ENCODE measurements around the gene RNF166.

The RNF166 gene

DNA sequence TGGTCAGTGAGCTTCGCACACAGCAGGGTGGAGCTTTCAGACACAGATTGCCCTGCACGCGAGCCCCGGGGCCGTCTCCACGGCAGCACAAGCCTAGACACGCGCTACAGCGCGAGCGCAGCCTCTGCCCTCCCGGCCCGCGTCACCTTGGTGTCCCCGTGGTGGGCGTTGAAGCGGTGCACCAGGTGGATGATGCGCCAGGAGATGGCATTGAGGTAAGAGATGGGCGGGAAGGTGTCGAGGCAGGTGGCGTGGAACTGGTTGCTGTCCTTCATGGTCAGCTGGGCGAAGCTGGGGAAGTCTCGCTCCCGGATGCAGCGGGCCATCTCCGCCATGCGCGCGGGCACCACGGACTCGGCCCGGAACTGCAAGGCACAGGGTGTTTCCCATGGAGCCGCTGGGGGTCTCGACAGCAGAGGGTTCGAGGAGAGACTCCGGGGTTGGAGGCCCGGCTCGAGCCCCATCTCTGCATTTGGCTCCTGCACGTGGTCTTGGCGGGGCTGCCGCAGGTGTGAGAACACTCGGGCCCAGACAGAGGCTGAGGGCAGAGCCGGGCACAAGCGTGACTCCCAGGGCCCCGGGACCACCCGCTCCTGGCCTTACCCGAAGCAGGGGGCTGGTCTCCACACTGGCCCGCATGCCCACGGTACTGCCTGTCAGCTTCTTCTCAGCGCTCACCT is 51.0 kb downstream of the RNF166 start:
- DNase-seq = no peak

DNA sequence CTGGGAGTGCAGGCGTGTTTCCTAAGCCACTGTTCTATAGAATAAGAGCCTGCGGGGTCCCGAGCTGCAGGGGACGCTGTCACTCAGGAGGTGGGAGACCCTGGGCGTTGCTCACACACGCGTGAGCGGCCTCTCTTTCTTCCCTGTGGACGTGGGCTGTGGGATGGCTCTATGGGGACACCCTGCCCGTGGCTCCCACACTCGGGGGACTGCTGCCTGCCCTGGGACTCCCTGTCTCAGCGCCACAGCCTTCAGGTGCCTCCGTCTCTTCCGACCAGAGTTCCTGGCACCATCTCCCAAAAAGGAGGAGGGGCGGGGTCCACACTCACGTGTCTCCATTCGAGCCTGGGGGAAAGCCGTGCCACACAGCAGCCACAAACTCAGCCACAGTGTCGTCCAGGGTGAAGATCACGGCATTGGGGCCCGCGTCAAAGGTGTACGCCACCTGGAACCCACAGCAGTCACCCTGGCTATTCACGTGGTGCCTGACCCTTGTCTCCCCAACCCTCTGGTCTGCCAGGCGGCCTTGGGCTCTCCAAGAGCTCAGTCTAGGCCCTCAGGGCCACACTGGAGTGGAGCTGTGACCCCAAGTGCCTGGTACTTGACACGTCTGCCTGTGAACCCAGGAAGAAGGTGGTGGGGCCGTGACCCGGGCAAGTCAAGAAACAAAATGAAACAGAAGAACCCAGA is 51.7 kb downstream of the RNF166 start:
- no peak for DNase-seq

DNA sequence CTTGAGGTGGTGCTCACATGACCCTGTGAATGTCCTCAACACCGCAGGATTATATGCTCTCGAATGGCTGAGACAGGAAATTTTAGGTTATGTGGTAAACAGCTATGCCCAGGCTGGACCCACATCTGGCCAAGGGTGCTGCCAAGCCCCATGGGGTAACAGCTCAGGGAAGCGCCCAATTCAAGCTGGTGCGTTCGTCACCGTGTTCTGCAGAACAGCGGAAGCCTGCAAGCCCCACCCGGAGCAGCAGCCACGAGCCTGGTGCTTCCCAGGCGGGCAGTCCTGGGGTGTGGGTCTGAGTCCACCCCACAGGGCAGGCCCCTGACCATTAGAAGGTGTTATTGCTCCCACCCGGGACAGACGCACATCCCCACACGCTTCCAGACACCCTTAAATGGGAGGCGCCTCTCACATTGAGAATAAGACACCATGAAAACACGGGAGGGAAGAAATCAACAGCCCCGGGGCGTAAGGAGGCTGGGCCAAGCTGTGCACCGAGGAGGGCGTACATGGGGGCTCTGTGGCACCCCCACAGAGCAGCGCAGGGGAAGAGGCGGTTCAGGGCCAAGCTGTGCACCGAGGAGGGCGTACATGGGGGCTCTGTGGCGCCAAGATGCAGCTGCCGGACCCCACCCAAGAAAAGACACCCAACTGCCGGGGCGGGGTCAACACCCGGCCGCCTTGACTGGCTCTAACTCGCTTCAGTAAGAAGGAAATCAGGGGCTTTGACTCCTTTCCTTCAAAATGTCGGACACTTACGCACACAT is 52.4 kb downstream of the RNF166 start:
- DNase-seq = no peak

DNA sequence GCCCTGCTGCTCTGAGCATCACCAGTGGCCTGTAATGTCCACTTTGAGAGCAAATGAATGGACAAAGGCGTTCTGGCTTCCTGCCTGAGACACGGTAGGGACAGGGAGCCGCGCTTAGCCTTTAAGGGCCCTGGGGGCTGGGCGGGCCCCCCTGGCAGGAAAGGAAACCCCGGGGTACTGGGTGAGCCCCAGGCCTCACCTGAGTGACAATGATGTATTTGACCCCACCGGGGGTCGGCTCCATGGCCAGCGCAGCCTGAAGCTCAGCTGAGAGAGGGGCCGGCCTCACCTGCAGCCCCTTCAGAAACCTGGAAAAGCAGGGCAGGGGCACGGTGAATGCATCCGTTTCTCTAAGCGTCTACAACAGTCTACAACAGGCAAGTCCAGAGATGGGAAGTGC is 53.1 kb downstream of the RNF166 start:
- no peak for DNase-seq

DNA sequence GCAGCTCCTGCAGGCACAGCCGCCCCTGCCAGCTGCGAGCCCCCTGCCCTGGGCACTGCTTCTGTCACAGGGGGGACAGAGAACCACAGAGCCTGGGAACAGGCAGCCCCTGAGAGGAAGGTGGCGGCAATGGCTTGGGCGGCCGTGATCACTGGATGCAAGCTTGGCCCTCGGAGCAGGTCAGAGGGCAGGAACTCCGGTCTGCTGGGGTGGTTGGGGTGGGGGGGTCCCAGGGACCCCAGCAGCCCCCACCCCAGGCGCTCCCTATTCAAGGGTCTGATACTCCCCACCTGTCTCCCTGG is 53.5 kb downstream of the RNF166 start:
- DNase-seq = no peak

DNA sequence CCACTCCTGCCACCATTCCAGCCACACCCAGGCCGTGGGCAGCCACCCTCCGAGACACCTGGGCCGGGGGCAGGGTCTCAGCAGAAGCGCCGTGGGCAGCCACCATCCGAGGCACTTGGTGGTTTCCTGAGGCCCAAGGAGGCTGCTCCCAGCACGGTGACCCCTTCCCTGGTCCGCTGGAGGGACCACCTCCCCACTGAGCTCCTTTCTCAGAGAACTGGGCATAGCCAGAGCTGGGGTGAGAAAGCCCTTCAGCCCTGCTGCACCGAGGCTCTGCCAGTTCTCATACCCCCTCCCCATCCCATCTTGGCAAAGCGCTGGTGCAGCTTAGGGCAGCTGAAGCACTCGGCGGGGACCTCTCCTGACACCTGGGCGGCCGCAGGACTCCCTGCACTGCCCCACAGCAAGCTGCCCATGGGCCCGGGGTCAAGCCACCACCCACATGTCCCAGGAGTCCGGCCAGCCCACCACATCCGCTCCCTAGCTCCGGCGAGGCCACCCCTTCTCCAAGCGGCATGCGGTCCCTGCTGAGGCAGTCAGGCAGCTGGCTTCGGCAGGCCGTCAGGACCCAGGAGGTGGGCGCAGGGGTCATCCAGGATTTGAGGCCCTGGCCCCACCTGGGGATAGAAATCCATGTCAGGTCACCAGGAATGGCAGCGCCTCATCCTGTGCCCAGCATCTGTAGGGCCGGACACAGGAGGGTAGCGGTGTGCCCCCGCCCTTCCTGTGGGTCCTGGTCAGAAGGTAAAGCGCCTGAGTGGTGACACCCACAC is 54.0 kb downstream of the RNF166 start:
- DNase-seq = no peak

DNA sequence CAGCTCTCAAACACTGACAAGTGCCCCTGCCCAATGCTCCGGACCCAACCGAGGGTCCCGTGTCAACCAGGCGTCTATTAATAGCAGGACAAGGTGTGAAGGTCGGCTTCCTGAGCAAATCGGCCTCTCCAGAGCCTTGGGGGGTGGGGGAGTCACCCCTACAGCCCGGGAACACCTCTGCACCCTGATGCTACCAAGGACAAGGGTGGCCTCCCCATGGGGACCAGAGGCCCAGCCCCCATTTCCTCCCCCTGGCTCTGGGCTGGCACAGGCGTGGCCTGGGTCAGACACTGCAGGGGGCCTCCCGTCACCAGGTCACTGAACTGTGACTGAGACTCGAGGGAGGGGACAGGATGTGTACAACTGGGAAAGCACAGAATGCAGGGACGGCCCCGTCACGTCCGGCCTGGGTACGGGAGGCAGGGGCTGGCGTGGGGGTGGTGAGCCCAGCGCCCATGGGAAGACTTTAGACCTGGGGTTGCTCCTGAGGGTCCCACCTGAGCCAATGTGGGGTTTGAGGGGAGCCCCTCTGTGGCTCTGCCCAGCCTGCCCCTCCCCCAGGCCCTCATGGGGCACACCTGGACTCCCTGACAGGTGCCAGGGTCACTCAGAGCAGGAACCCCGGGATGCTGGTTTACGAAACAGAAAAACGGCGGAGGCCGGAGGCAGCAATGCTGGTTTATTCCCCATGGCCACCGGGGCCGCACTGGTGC is 54.8 kb downstream of the RNF166 start:
- DNase-seq = no peak

DNA sequence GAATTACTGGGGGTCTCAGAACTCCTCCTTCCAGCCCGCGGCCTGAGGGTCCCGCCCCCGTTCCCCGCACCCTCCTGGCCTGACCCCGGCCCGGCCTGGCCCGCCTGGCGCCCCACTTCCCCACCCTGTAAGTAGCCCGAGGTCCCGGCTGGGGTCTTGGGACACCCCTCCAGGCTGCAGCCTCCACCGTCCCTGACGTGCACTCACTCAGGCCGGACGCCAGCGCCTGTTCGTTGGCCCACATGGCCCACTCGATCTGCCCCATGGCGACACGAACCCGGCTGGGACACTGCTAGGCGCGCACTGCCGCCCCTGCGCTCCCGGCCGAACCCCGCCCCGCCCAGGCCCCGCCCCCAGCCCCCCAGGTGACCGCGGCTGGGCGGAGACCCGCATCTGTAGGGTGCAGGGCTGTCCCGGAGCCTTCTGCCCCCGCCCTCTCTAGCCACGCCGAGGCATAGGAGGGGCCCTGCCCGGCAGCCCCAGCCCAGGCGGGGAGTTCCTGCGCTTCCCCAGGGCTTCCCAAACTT is 55.4 kb downstream of the RNF166 start, which contains the start of gene CYBA:
Gene CYBA (minus strand): TSS at position 305 of the 527 bp plus-strand sequence. CDS start 40 bp downstream, at position 265.
- peak in 30 of 56 donors; percentile 7 to 55 (median 22) for DNase-seq

DNA sequence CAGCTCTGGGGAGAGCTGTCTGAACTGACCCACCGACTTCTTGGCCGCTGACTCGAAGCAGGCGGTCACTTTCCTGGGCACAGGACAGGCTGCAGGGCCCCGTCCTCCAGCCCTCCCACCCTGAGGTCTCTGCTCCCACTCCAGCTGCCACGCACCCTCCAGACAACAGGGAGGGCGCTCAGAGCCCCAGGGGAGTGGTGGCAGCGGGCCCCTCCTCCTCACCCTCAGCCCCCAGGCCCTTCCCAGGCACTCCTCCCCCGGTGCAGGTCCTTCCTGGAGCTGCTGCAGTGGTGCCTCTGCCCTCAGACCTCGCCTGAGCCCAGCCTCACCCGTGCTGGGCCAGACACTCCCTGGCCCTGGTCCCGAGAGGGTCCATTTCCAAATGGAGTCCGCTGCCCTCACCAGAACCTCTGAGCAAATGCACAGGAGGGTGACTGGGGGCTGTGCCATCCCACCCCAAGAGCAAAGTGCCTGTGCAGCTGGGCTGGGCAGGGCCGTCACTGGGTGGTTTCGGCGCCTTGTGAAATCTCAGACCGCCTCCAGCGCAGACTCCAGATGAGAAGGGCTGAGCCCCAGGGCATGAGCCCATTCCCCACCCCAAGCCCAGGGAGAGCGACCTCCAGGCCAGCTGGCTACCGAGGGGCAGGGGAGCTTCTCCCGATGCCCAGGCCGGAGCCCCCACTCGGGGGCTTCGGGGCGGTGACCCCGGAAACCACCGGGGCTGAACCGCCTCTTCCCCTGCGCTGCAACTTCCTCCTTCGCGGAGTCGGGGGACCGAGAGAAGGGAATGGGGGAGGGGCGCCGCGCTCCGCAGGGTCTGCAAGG is 56.1 kb downstream of the RNF166 start:
- peak in 3 of 56 donors; percentile 15 to 38 (median 19) for DNase-seq

DNA sequence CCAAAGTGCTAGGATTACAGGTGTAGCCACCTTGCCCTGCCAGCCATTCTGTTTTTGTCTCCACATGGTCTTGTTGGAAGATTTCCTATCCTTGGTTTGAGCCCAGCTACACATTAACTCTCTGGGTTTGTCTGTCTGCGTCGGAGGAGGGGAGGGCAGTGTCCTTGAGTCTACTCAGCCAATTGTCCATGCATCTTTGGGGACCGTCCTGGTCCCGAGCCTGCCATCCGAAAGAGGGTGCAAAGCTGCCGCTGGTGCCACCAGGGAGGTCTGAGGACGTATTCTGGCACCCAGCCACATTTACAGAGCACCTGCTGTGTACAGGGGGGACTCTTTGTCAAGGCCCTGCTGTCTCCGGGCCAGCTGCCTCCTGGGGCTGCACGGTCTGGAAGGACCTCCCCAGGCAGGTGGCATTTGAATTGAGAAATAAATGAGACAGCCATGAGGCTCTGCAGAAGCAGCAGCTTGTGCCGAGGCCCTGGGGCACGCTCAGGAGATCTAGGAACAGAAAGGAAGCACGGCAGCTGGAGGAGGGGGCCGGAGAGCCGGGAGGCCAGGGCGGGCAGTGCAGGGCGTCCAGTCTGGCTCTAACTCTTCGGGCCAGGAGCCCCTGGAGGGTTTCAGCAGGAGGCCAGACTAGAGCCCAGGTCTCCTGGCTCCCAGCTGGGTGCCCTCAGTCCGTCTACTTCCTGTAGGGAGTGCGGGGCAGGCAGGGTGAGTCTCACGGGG is 56.8 kb downstream of the RNF166 start:
- no peak for DNase-seq

DNA sequence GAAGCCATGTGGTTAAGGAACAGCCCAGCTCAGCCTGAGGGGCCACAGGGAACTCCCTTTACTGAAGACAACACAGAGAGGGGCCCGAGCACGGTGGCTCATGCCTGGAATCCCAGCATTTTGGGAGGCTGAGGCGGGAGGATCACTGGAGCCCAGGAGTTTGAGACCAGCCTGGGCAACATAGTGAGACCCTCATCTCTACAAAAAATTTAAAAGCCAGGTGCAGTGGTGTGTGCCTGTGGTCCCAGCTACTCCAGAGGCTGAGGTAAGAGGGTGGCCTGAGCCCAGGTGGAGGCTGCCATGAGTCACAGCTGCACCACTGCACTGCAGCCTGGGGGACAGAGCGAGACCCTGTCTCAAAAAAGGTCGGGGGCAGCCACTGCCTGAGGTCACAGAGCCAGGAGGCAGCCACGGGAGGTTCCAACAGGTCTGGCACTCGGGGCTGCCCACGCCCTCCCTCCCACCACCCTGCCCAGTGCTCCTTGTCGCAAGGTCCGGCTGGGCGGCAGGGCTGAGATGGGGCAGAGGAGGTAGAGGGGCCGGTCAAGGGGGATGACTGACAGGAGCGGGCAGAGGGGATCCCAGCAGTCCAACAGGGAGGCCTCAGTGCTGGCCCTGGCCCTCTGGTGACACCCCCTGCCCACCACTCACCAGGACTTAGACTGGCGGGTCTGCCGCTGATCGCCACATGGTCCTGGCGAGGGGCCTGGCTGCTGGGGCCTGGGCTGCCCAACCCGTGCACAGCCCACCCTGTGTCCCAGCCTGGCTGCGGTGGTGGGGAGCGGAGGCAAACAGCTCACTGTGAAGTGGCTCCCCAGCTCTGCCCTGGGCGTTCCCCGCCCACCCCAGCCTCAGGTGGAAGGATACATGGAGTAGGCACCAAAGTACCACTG is 58.8 kb downstream of the RNF166 start:
- no peak for DNase-seq
